ENCODE results near the gene INAFM2.

GRCh38 chr15:40344217-40344616, 20.7 kb downstream of the INAFM2 start:
- TF ChIP-seq EZH2 (IDR thresholded peaks at IDR 0.05; ENCODE audit: borderline replicate concordance) = no peak
- no peak for TF ChIP-seq CTCF (IDR thresholded peaks at IDR 0.05; ENCODE audit: poor library complexity)

All from hepatocyte (in vitro differentiated cells).